Breast epithelium (tissue), 4 donors: ENCODE data around the gene H2AZ2. TPM values are rescaled to one million over a fixed set of nuclear protein-coding genes. Genes with fewer than 3 reads are reported as not detected.

Experiments used
- DNase-seq, 2 donors: peaks; one replicate each; pipeline ENCODE4 v3.0.0-alpha.2; 2019; ENCODE audit warnings: low spot score in 2 of 2
- H3K27ac ChIP-seq, 2 donors: fragments of 200-600 bp; sonication (generic) in 1 of 2; one replicate each; pipeline ENCODE4 v1.5.1; 2016 to 2019; ENCODE audit warnings: mild to moderate bottlenecking in 1 of 2
- H3K27me3 ChIP-seq, 2 donors: fragments of 200-600 bp; sonication (generic) in 1 of 2; one replicate each; pipeline versions ENCODE4 v1.5.1 to v1.6.0; 2017 to 2019; ENCODE audit warnings: control low read depth in 1 of 2, mild to moderate bottlenecking in 1 of 2
- H3K36me3 ChIP-seq: fragments of 200-600 bp; one replicate; pipeline ENCODE4 v1.5.1; 2019
- H3K4me1 ChIP-seq, 2 donors: fragments of 200-600 bp; sonication (generic); one replicate each; pipeline ENCODE4 v1.5.1; 2016 to 2019; ENCODE audit warnings: control low read depth in 1 of 2
- H3K4me3 ChIP-seq, 3 donors: fragments of 200-600 bp; sonication (generic); 1 replicate in 2 of 3; 2 replicates in 1 of 3; pipeline ENCODE4 v1.5.1; 2016 to 2019; ENCODE audit warnings: mild to moderate bottlenecking in 3 of 3, moderate library complexity in 2 of 3
- H3K9me3 ChIP-seq, 2 donors: fragments of 200-600 bp; sonication (generic) in 1 of 2; one replicate each; pipeline ENCODE4 v1.5.1; 2016 to 2019; ENCODE audit warnings: control low read depth in 1 of 2
- POLR2A ChIP-seq: fragments of 450-650 bp; IDR thresholded peaks from one replicate; pipeline ENCODE4 v1.6.1; 2016; ENCODE audit warnings: antibody characterized with exemption, mild to moderate bottlenecking, moderate library complexity
- POLR2AphosphoS5 ChIP-seq, 3 donors: sonication (generic); formaldehyde crosslinking; IDR thresholded peaks; one replicate each; pipeline ENCODE4 v1.6.1; 2017; ENCODE audit warnings: antibody characterized with exemption in 3 of 3
- intact Hi-C: fragments of 100-400 bp; cut with DNase I; formaldehyde crosslinking; loops from one replicate; pipeline ENCODE4 v1.15.1; 2023; ENCODE audit warnings: low total_unique reads
- total RNA-seq, 3 donors: library from RNA; depleted of rRNA; stranded (reverse); fragments of >200 nt; gene quantifications; one replicate each; pipeline ENCODE4 v1.1.0, GENCODE V29; 2016
- TF ChIP-seq, protein P1 (sequence below), 3 donors: fragments of 450-650 bp; IDR thresholded peaks; one replicate each; pipeline ENCODE4 v1.5.1; 2016 to 2017; ENCODE audit warnings: antibody characterized with exemption in 3 of 3, mild to moderate bottlenecking in 3 of 3, moderate library complexity in 3 of 3

The H2AZ2 gene
- 100 to 1,000 TPM; 110 to 140 (median 115) TPM for total RNA-seq

GRCh38 chr7:44847920-44848634, at the start of gene H2AZ2:
Gene H2AZ2, minus strand, starts transcription at chr7:44848087. Its CDS starts 116 bp downstream, at chr7:44847971.
- TF ChIP-seq, protein P1, sequence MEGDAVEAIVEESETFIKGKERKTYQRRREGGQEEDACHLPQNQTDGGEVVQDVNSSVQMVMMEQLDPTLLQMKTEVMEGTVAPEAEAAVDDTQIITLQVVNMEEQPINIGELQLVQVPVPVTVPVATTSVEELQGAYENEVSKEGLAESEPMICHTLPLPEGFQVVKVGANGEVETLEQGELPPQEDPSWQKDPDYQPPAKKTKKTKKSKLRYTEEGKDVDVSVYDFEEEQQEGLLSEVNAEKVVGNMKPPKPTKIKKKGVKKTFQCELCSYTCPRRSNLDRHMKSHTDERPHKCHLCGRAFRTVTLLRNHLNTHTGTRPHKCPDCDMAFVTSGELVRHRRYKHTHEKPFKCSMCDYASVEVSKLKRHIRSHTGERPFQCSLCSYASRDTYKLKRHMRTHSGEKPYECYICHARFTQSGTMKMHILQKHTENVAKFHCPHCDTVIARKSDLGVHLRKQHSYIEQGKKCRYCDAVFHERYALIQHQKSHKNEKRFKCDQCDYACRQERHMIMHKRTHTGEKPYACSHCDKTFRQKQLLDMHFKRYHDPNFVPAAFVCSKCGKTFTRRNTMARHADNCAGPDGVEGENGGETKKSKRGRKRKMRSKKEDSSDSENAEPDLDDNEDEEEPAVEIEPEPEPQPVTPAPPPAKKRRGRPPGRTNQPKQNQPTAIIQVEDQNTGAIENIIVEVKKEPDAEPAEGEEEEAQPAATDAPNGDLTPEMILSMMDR (IDR thresholded peaks at IDR 0.05), result peak in 1 of 3 donors; percentile 25
- TF ChIP-seq POLR2A, result peak; percentile 17
- TF ChIP-seq POLR2AphosphoS5 (IDR thresholded peaks at IDR 0.05), result peak; percentile 62 to 85 (median 76)
- no peaks in the 10 kb centered on the region for H3K9me3 ChIP-seq
- peak within 1 kb of the TSS; percentile 90 to 99 for H3K27ac ChIP-seq
- DNase-seq, result peak; percentile 100
- no peaks in the 10 kb centered on the region for H3K36me3 ChIP-seq
- intact Hi-C loops, result no loop called here
- peak within 1 kb of the TSS; percentile 51 to 93 (median 68) for H3K4me3 ChIP-seq
- H3K4me1 ChIP-seq, result peaks cover 3 to 4% of the 10 kb centered on the region in 2 donors
- H3K27me3 ChIP-seq, result no peaks in the 10 kb centered on the region

GRCh38 chr7:44897309-44897708, 49.4 kb upstream of the H2AZ2 start:
- intact Hi-C loops, result no loop called here
- Histone ChIP-seq H3K4me3 (no peak overlapping the region), H3K9me3 (no peaks in the 10 kb centered on the region), H3K4me1 (no peaks in the 10 kb centered on the region), H3K36me3 (no peaks in the 10 kb centered on the region), H3K27ac (no peak overlapping the region), H3K27me3 (no peaks in the 10 kb centered on the region)
- TF ChIP-seq POLR2AphosphoS5 (IDR thresholded peaks at IDR 0.05) (no peak), POLR2A (no peak)
- TF ChIP-seq, protein P1 (IDR thresholded peaks at IDR 0.05), result no peak
- no peak for DNase-seq

DNA sequence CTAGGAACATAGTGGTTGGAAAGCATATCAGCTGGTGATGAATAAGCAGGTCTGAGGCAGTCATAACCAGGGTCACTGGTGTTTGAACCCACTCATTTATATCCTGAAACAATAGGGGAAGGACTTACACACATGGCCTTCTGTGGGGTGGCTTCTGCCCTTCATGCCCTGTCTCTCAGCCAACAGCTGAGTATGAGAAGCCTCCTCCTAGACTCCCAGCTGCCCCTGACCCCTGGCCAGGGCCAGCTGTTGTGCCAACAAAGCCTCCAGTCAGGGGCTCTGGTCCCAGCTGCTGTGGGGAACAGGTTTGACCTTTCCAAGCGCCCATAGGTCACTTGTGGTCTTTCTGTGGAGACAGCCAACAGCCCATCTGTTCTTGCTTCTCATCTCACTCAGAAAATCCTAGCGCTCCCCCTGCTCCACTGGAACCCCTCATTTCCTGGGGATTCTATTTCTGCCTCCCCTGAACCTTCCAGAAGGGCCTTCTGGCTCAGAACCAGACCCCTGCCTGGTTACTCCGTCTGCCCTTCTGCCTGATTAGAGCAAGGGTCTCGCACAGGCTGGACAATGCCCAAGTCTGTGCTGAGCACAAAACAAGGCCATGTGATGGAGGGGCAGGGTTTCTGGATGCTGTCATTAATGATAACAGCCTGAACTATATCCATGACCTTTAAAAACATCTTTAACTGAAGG, 47.1 kb upstream of the H2AZ2 start:
- intact Hi-C loops, result no loop called here
- Histone ChIP-seq H3K36me3 (no peaks in the 10 kb centered on the region), H3K27me3 (no peaks in the 10 kb centered on the region), H3K27ac (no peak overlapping the region), H3K4me1 (no peaks in the 10 kb centered on the region), H3K4me3 (no peak overlapping the region), H3K9me3 (no peaks in the 10 kb centered on the region)
- TF ChIP-seq POLR2AphosphoS5 (IDR thresholded peaks at IDR 0.05) (no peak), POLR2A (no peak)
- TF ChIP-seq, protein P1 (IDR thresholded peaks at IDR 0.05), result no peak
- no peak for DNase-seq

GRCh38 chr7:44893710-44894234, 45.9 kb upstream of the H2AZ2 start:
- no peaks in the 10 kb centered on the region for H3K27me3 ChIP-seq
- no peak for TF ChIP-seq POLR2A
- TF ChIP-seq, protein P1 (IDR thresholded peaks at IDR 0.05), result no peak
- no peak for TF ChIP-seq POLR2AphosphoS5 (IDR thresholded peaks at IDR 0.05)
- H3K27ac ChIP-seq, result no peak overlapping the region
- no peaks in the 10 kb centered on the region for H3K36me3 ChIP-seq
- H3K9me3 ChIP-seq, result no peaks in the 10 kb centered on the region
- intact Hi-C loops, result no loop called here
- H3K4me1 ChIP-seq, result no peaks in the 10 kb centered on the region
- H3K4me3 ChIP-seq, result no peak overlapping the region
- no peak for DNase-seq

DNA sequence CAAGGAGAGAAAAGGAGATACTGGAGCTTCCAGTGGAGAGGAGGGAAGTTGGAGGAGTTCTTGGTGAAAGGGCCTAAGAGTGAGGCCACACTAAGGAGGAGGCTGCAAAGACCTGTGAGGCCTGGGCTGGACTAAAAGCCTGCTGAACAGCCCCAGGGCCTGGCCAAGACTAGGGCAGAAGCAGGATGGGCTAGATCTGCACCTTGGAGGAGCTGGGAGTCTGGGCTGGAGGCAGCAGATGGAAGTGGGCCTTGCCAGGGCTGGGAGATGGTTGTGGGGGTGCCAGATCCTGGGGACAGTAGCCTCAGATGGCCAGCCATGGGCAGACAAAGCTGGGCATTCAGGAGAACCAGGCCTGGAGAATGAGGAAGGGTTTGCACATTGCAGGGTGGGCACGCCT, 43.9 kb upstream of the H2AZ2 start:
- intact Hi-C loops, result no loop called here
- no peak overlapping the region for H3K4me3 ChIP-seq
- no peak for TF ChIP-seq POLR2AphosphoS5 (IDR thresholded peaks at IDR 0.05)
- TF ChIP-seq, protein P1 (IDR thresholded peaks at IDR 0.05), result no peak
- no peak for TF ChIP-seq POLR2A
- H3K36me3 ChIP-seq, result no peaks in the 10 kb centered on the region
- no peaks in the 10 kb centered on the region for H3K27me3 ChIP-seq
- DNase-seq, result no peak
- no peaks in the 10 kb centered on the region for H3K9me3 ChIP-seq
- H3K27ac ChIP-seq, result no peak overlapping the region
- H3K4me1 ChIP-seq, result no peaks in the 10 kb centered on the region
